HEK293 (cell line): ENCODE results near the gene TRMT61A.

ENCODE experiments used
- EGR2 ChIP-seq: fragments of 450-650 bp; formaldehyde crosslinking; IDR thresholded peaks from 2 replicates; pipeline ENCODE4 v1.5.1; 2016; ENCODE audit warnings: low read depth, missing biosample characterization, missing genetic modification characterization
- SCRT1 ChIP-seq: fragments of 450-650 bp; formaldehyde crosslinking; IDR thresholded peaks from 2 replicates; pipeline ENCODE4 v1.5.1; 2016; ENCODE audit warnings: missing biosample characterization, missing genetic modification characterization, borderline replicate concordance
- SP2 ChIP-seq: fragments of 450-650 bp; formaldehyde crosslinking; IDR thresholded peaks from 2 replicates; pipeline ENCODE4 v1.5.1; 2016; ENCODE audit warnings: missing biosample characterization, missing genetic modification characterization
- SP3 ChIP-seq: fragments of 450-650 bp; formaldehyde crosslinking; IDR thresholded peaks from 2 replicates; pipeline ENCODE4 v1.5.1; 2016; ENCODE audit warnings: missing biosample characterization, missing genetic modification characterization
- SP7 ChIP-seq: fragments of 450-650 bp; formaldehyde crosslinking; IDR thresholded peaks from 2 replicates; pipeline ENCODE4 v1.5.1; 2016; ENCODE audit warnings: missing biosample characterization, missing genetic modification characterization
- YY1 ChIP-seq: fragments of 450-650 bp; formaldehyde crosslinking; IDR thresholded peaks from 2 replicates; pipeline ENCODE4 v1.5.1; 2018; ENCODE audit warnings: missing biosample characterization, missing genetic modification characterization
- YY2 ChIP-seq: fragments of 450-650 bp; formaldehyde crosslinking; IDR thresholded peaks from 2 replicates; pipeline ENCODE4 v1.5.1; 2016; ENCODE audit warnings: missing biosample characterization, missing genetic modification characterization
- ZFP3 ChIP-seq: fragments of 450-650 bp; formaldehyde crosslinking; IDR thresholded peaks from 2 replicates; pipeline ENCODE4 v1.5.1; 2016; ENCODE audit warnings: low read depth, missing biosample characterization, missing genetic modification characterization
- ZNF138 ChIP-seq: fragments of 450-650 bp; formaldehyde crosslinking; IDR thresholded peaks from 2 replicates; pipeline ENCODE4 v1.5.1; 2016; ENCODE audit warnings: missing biosample characterization, missing genetic modification characterization, borderline replicate concordance
- ZNF155 ChIP-seq: fragments of 450-650 bp; formaldehyde crosslinking; IDR thresholded peaks from 2 replicates; pipeline ENCODE4 v1.5.1; 2016; ENCODE audit warnings: missing biosample characterization, missing genetic modification characterization
- ZNF157 ChIP-seq: fragments of 450-650 bp; formaldehyde crosslinking; IDR thresholded peaks from 2 replicates; pipeline ENCODE4 v1.5.1; 2016; ENCODE audit warnings: missing biosample characterization, missing genetic modification characterization
- ZNF184 ChIP-seq: fragments of 450-650 bp; IDR thresholded peaks from 2 replicates; pipeline ENCODE4 v1.5.1; 2018; ENCODE audit warnings: missing biosample characterization, mild to moderate bottlenecking, missing genetic modification characterization
- ZNF211 ChIP-seq: fragments of 450-650 bp; formaldehyde crosslinking; IDR thresholded peaks from 2 replicates; pipeline ENCODE4 v1.5.1; 2016; ENCODE audit warnings: low read depth, missing biosample characterization, missing genetic modification characterization
- ZNF223 ChIP-seq: fragments of 450-650 bp; formaldehyde crosslinking; IDR thresholded peaks from 2 replicates; pipeline ENCODE4 v1.5.1; 2016; ENCODE audit warnings: missing biosample characterization, missing genetic modification characterization
- ZNF239 ChIP-seq: fragments of 450-650 bp; formaldehyde crosslinking; IDR thresholded peaks from 2 replicates; pipeline ENCODE4 v1.5.1; 2016; ENCODE audit warnings: missing biosample characterization, missing genetic modification characterization
- ZNF311 ChIP-seq: fragments of 450-650 bp; formaldehyde crosslinking; IDR thresholded peaks from 2 replicates; pipeline ENCODE4 v1.5.1; 2017; ENCODE audit warnings: missing biosample characterization, missing genetic modification characterization, borderline replicate concordance
- ZNF335 ChIP-seq: fragments of 450-650 bp; formaldehyde crosslinking; conservative IDR thresholded peaks from 2 replicates; pipeline ENCODE4 v1.5.1; 2016; ENCODE audit warnings: missing biosample characterization, missing genetic modification characterization
- ZNF610 ChIP-seq: fragments of 450-650 bp; formaldehyde crosslinking; IDR thresholded peaks from 2 replicates; pipeline ENCODE4 v1.5.1; 2016; ENCODE audit warnings: missing biosample characterization, missing genetic modification characterization, borderline replicate concordance
- ZNF623 ChIP-seq: fragments of 450-650 bp; formaldehyde crosslinking; IDR thresholded peaks from 2 replicates; pipeline ENCODE4 v1.5.1; 2016; ENCODE audit warnings: missing biosample characterization, missing genetic modification characterization
- ZNF670 ChIP-seq: fragments of 450-650 bp; formaldehyde crosslinking; IDR thresholded peaks from 2 replicates; pipeline ENCODE4 v1.5.1; 2016; ENCODE audit warnings: missing biosample characterization, missing genetic modification characterization, low read depth
- TF ChIP-seq, protein P1 (sequence below): fragments of 450-650 bp; formaldehyde crosslinking; IDR thresholded peaks from 2 replicates; pipeline ENCODE4 v1.5.1; 2016; ENCODE audit warnings: missing biosample characterization, missing genetic modification characterization, borderline replicate concordance
- TF ChIP-seq, protein P2 (sequence below): fragments of 450-650 bp; formaldehyde crosslinking; IDR thresholded peaks from 2 replicates; pipeline ENCODE4 v1.5.1; 2017; ENCODE audit warnings: missing biosample characterization, missing genetic modification characterization
- TF ChIP-seq, protein P3 (sequence below): fragments of 450-650 bp; IDR thresholded peaks from 2 replicates; pipeline ENCODE4 v1.5.1; 2018; ENCODE audit warnings: missing biosample characterization, missing genetic modification characterization
- TF ChIP-seq, protein P4 (sequence below): fragments of 450-650 bp; formaldehyde crosslinking; IDR thresholded peaks from 2 replicates; pipeline ENCODE4 v1.5.1; 2017; ENCODE audit warnings: missing biosample characterization, missing genetic modification characterization
- TF ChIP-seq, protein P5 (sequence below): fragments of 450-650 bp; formaldehyde crosslinking; IDR thresholded peaks from 2 replicates; pipeline ENCODE4 v1.5.0; 2017; ENCODE audit warnings: missing biosample characterization, missing genetic modification characterization, borderline replicate concordance

Gene TRMT61A

DNA sequence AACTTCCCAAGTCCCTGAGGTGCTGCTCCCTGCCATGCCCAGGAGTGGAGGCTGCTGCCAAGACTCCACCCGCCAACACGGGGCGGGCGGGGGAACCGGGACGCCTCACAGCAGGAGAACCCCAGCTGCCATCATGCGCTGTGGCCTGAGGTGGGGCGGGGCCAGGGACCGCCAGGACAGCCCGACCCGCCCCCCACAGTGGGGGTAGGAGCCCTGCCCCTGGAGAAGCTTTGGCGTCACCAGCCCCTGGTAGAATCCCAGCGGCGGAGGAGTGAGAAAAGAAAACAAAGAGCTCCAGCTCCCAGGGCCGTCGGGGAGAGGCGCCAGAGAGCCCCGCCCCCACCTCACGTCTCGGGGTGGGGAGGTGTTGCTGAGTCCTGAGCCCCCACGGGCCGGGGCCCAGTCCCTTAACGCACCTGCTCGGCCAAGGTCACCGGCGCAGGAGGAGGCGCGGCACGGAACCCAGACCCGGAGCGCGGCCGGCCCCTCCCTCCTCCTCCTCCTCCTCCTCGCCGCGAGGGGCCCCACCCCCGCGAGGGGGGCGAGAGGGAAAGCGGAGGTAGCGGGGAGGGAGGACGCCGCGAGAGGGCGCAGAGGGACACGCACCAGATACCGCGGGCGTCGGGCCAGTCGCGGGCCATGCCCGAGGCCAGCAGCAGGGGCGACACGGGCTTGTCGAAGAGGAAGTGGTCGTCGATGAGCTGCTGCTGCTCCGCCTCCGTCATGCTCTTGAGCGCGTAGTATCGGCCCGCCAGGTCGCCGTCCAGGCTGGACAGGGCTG is 8.1 kb upstream of the TRMT61A start (continued):
- TF ChIP-seq, protein P1, sequence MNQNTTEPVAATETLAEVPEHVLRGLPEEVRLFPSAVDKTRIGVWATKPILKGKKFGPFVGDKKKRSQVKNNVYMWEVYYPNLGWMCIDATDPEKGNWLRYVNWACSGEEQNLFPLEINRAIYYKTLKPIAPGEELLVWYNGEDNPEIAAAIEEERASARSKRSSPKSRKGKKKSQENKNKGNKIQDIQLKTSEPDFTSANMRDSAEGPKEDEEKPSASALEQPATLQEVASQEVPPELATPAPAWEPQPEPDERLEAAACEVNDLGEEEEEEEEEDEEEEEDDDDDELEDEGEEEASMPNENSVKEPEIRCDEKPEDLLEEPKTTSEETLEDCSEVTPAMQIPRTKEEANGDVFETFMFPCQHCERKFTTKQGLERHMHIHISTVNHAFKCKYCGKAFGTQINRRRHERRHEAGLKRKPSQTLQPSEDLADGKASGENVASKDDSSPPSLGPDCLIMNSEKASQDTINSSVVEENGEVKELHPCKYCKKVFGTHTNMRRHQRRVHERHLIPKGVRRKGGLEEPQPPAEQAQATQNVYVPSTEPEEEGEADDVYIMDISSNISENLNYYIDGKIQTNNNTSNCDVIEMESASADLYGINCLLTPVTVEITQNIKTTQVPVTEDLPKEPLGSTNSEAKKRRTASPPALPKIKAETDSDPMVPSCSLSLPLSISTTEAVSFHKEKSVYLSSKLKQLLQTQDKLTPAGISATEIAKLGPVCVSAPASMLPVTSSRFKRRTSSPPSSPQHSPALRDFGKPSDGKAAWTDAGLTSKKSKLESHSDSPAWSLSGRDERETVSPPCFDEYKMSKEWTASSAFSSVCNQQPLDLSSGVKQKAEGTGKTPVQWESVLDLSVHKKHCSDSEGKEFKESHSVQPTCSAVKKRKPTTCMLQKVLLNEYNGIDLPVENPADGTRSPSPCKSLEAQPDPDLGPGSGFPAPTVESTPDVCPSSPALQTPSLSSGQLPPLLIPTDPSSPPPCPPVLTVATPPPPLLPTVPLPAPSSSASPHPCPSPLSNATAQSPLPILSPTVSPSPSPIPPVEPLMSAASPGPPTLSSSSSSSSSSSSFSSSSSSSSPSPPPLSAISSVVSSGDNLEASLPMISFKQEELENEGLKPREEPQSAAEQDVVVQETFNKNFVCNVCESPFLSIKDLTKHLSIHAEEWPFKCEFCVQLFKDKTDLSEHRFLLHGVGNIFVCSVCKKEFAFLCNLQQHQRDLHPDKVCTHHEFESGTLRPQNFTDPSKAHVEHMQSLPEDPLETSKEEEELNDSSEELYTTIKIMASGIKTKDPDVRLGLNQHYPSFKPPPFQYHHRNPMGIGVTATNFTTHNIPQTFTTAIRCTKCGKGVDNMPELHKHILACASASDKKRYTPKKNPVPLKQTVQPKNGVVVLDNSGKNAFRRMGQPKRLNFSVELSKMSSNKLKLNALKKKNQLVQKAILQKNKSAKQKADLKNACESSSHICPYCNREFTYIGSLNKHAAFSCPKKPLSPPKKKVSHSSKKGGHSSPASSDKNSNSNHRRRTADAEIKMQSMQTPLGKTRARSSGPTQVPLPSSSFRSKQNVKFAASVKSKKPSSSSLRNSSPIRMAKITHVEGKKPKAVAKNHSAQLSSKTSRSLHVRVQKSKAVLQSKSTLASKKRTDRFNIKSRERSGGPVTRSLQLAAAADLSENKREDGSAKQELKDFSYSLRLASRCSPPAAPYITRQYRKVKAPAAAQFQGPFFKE (tag by site-specific recombination) = 0 out of 2 replicates have a peak, but pooled peaks have one; percentile 46
- TF ChIP-seq YY2 (tag by site-specific recombination) = peak; percentile 51
- TF ChIP-seq ZNF157 (tag by site-specific recombination) = no peak
- no peak for TF ChIP-seq ZFP3
- TF ChIP-seq, protein P2, sequence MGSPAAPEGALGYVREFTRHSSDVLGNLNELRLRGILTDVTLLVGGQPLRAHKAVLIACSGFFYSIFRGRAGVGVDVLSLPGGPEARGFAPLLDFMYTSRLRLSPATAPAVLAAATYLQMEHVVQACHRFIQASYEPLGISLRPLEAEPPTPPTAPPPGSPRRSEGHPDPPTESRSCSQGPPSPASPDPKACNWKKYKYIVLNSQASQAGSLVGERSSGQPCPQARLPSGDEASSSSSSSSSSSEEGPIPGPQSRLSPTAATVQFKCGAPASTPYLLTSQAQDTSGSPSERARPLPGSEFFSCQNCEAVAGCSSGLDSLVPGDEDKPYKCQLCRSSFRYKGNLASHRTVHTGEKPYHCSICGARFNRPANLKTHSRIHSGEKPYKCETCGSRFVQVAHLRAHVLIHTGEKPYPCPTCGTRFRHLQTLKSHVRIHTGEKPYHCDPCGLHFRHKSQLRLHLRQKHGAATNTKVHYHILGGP (tag by site-specific recombination) = no peak
- no peak for TF ChIP-seq ZNF138 (tag by site-specific recombination)
- TF ChIP-seq, protein P3, sequence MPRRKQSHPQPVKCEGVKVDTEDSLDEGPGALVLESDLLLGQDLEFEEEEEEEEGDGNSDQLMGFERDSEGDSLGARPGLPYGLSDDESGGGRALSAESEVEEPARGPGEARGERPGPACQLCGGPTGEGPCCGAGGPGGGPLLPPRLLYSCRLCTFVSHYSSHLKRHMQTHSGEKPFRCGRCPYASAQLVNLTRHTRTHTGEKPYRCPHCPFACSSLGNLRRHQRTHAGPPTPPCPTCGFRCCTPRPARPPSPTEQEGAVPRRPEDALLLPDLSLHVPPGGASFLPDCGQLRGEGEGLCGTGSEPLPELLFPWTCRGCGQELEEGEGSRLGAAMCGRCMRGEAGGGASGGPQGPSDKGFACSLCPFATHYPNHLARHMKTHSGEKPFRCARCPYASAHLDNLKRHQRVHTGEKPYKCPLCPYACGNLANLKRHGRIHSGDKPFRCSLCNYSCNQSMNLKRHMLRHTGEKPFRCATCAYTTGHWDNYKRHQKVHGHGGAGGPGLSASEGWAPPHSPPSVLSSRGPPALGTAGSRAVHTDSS (tag by site-specific recombination) = peak; percentile 96
- no peak for TF ChIP-seq ZNF211 (tag by site-specific recombination)
- TF ChIP-seq ZNF311 (tag by site-specific recombination) = no peak
- TF ChIP-seq ZNF670 (tag by site-specific recombination) = no peak
- no peak; the same call in 1 of the 2 replicates for TF ChIP-seq SCRT1 (tag by site-specific recombination)
- 0 out of 2 replicates have a peak, but pooled peaks have one; percentile 39 for TF ChIP-seq YY1 (tag by site-specific recombination)
- TF ChIP-seq, protein P4, sequence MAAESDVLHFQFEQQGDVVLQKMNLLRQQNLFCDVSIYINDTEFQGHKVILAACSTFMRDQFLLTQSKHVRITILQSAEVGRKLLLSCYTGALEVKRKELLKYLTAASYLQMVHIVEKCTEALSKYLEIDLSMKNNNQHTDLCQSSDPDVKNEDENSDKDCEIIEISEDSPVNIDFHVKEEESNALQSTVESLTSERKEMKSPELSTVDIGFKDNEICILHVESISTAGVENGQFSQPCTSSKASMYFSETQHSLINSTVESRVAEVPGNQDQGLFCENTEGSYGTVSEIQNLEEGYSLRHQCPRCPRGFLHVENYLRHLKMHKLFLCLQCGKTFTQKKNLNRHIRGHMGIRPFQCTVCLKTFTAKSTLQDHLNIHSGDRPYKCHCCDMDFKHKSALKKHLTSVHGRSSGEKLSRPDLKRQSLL = peak; percentile 83
- no peak for TF ChIP-seq ZNF155 (tag by site-specific recombination)
- TF ChIP-seq SP2 (tag by site-specific recombination) = peak; percentile 71
- TF ChIP-seq, protein P5, sequence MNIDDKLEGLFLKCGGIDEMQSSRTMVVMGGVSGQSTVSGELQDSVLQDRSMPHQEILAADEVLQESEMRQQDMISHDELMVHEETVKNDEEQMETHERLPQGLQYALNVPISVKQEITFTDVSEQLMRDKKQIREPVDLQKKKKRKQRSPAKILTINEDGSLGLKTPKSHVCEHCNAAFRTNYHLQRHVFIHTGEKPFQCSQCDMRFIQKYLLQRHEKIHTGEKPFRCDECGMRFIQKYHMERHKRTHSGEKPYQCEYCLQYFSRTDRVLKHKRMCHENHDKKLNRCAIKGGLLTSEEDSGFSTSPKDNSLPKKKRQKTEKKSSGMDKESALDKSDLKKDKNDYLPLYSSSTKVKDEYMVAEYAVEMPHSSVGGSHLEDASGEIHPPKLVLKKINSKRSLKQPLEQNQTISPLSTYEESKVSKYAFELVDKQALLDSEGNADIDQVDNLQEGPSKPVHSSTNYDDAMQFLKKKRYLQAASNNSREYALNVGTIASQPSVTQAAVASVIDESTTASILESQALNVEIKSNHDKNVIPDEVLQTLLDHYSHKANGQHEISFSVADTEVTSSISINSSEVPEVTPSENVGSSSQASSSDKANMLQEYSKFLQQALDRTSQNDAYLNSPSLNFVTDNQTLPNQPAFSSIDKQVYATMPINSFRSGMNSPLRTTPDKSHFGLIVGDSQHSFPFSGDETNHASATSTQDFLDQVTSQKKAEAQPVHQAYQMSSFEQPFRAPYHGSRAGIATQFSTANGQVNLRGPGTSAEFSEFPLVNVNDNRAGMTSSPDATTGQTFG (tag by site-specific recombination) = no peak
- TF ChIP-seq ZNF610 (tag by site-specific recombination) = 0 out of 2 replicates have a peak, but pooled peaks have one; percentile 76
- TF ChIP-seq SP7 (tag by site-specific recombination) = peak; percentile 94
- TF ChIP-seq ZNF623 = no peak
- 0 out of 2 replicates have a peak, but pooled peaks have one; percentile 33 for TF ChIP-seq ZNF335 (tag by site-specific recombination)
- TF ChIP-seq SP3 = peak; percentile 92
- peak; percentile 97 for TF ChIP-seq EGR2 (tag by site-specific recombination)
- peak; percentile 72 for TF ChIP-seq ZNF239 (tag by site-specific recombination)
- no peak for TF ChIP-seq ZNF223 (tag by site-specific recombination)
- TF ChIP-seq ZNF184 (tag by site-specific recombination) = no peak
